Measurements from ENCODE around the gene LPCAT2. TPM values are rescaled to one million over a fixed set of nuclear protein-coding genes. Genes with fewer than 3 reads are reported as not detected.
A peak's percentile ranks its signal among the peaks of the same experiment; 100 is the strongest.

The LPCAT2 gene
- total and polyA plus RNA-seq, 2 donors (not counting 3 experiments of a cell fraction or from before 2014, with no cell fraction given) = 64.5 to 72.9 TPM

GRCh38 chr16:55481023-55481422 is 27.8 kb upstream of the LPCAT2 start:
- Histone ChIP-seq H3K4me2 (ENCODE audit: insufficient read depth, low read length) (peak overlapping the region; percentile 75), H3K27me3 (ENCODE audit: control insufficient read depth in 2 of 2, insufficient read depth in 2 of 2, low read length in 2 of 2) (no peaks in the 10 kb centered on the region), H2AFZ (ENCODE audit: low read depth, low read length) (no peak overlapping the region), H3K9me1 (replicated peaks; ENCODE audit: control insufficient read depth, extremely low read depth, insufficient read depth, low read length) (no peaks in the 10 kb centered on the region), H3K36me3 (ENCODE audit: control insufficient read depth in 2 of 2, extremely low read depth in 1 of 2, insufficient read depth in 2 of 2, low read length in 2 of 2) (peaks cover 34 to 37% of the 10 kb centered on the region in 2 experiments), H3K79me2 (ENCODE audit: control insufficient read depth, insufficient read depth, low read length) (peaks cover 53% of the 10 kb centered on the region), H4K20me1 (replicated peaks; ENCODE audit: control insufficient read depth, extremely low read depth, insufficient read depth, low read length) (peaks cover 4% of the 10 kb centered on the region), H3K9ac (replicated peaks; ENCODE audit: extremely low read depth, insufficient read depth, low read length) (peak overlapping the region; percentile 98), H3K4me1 (ENCODE audit: control insufficient read depth, extremely low read depth, insufficient read depth, low read length) (peaks cover 21% of the 10 kb centered on the region), H3K9me3 (replicated peaks; ENCODE audit: control insufficient read depth, insufficient read depth, low read length) (no peaks in the 10 kb centered on the region), H3K4me3 (replicated peaks in 1 of 3; ENCODE audit: insufficient read depth in 1 of 3, low read depth in 1 of 3, low read length in 3 of 3) (peak overlapping the region; percentile 78 to 99 (median 97)), H3K27ac (ENCODE audit: insufficient read depth, low read depth, low read length) (peak overlapping the region; percentile 90)
- no peak for TF ChIP-seq CTCF (IDR thresholded peaks at IDR 0.05; ENCODE audit: extremely low read depth in 1 of 2, insufficient read depth in 1 of 2, low read depth in 1 of 2, low read length in 2 of 2)
- TF ChIP-seq JUN (IDR thresholded peaks at IDR 0.05; ENCODE audit: borderline replicate concordance, insufficient read depth, insufficient read length, low read depth) = no peak
- no peak for TF ChIP-seq POLR2A (IDR thresholded peaks at IDR 0.05; ENCODE audit: low read depth, low read length)
- TF ChIP-seq MAX (IDR thresholded peaks at IDR 0.05; ENCODE audit: insufficient read depth, insufficient read length) = no peak
- TF ChIP-seq GATA2 (IDR thresholded peaks at IDR 0.05; ENCODE audit: insufficient read depth, insufficient read length, low read depth, low read length) = no peak
- no peak for TF ChIP-seq EZH2 (IDR thresholded peaks at IDR 0.05; ENCODE audit: borderline replicate concordance, low read depth, low read length, severe bottlenecking)
- intact Hi-C loops (cut with micrococcal nuclease) (no loop called here), dilution Hi-C loops (cut with MboI; ENCODE audit: extremely low pct_ligation_motif_present, low sequenced_read_pairs) (no loop called here)
- no TSS peak for BruUV-seq (replicated peaks)
- DNase-seq (ENCODE audit: low read depth, low spot score) = no peak
- no peak for FAIRE-seq
- ChIA-PET POLR2A (no interaction called here), CTCF (interaction anchor here (1.1 to 1.8 kb wide), 6 partner anchors 9 to 220 kb away, joined by 3 to 11 read pairs (median 4); no protein-coding TSS in a partner anchor)
